GM12878 (cell line): ENCODE results near the gene JOSD2.

Experiments used
- EGR1 ChIP-seq, 2 experiments: IDR thresholded peaks; 1 replicate in 1 of 2; 2 replicates in 1 of 2; pipeline ENCODE4 v1.6.1; 2011 to 2012; ENCODE audit warnings: low read depth in 2 of 2, low read length in 2 of 2, borderline replicate concordance in 1 of 2, mild to moderate bottlenecking in 1 of 2, moderate library complexity in 1 of 2
- ELK1 ChIP-seq: IDR thresholded peaks from 2 replicates; pipeline ENCODE4 v1.6.1; 2012; ENCODE audit warnings: low read depth, low read length, improper control_type of control experiment
- ETV6 ChIP-seq, 2 experiments: fragments of 450-650 bp in 1 of 2; IDR thresholded peaks in 1 of 2; conservative IDR thresholded peaks in 1 of 2; 2 replicates each; pipeline ENCODE4 v1.6.1; 2014; ENCODE audit warnings: antibody characterized with exemption in 1 of 2, borderline replicate concordance in 1 of 2, low read depth in 1 of 2, mild to moderate bottlenecking in 1 of 2, moderate library complexity in 1 of 2
- EZH2 ChIP-seq: IDR thresholded peaks from 2 replicates; pipeline ENCODE4 v1.6.1; 2012; ENCODE audit warnings: low read depth, mild to moderate bottlenecking, control low read depth, inconsistent platforms, low read length, borderline replicate concordance; ENCODE audit not compliant: control insufficient read depth
- HCFC1 ChIP-seq: fragments of 150-350 bp; IDR thresholded peaks from 2 replicates; pipeline ENCODE4 v1.6.1; 2014; ENCODE audit warnings: low read length
- HDGF ChIP-seq: fragments of 450-650 bp; IDR thresholded peaks from 2 replicates; pipeline ENCODE4 v1.6.1; 2016; ENCODE audit warnings: antibody characterized with exemption
- PAX5 ChIP-seq: IDR thresholded peaks from 2 replicates; pipeline ENCODE4 v1.6.1; 2011; ENCODE audit warnings: low read depth, low read length, borderline replicate concordance
- POLR2A ChIP-seq: IDR thresholded peaks from 2 replicates; pipeline ENCODE4 v1.6.1; 2011; ENCODE audit warnings: low read depth, mild to moderate bottlenecking, low read length
- POLR2AphosphoS5 ChIP-seq: IDR thresholded peaks from 2 replicates; pipeline ENCODE4 v1.6.1; 2011; ENCODE audit warnings: mild to moderate bottlenecking, low read length, inconsistent platforms
- RFX5 ChIP-seq: IDR thresholded peaks from 2 replicates; pipeline ENCODE4 v1.6.1; 2011; ENCODE audit warnings: low read depth, low read length, improper control_type of control experiment
- ZNF207 ChIP-seq: fragments of 450-650 bp; IDR thresholded peaks from 2 replicates; pipeline ENCODE4 v1.6.1; 2014; ENCODE audit warnings: antibody characterized with exemption, mild to moderate bottlenecking, borderline replicate concordance
- TF ChIP-seq, protein P1 (sequence below), 3 experiments: IDR thresholded peaks in 2 of 3; conservative IDR thresholded peaks in 1 of 3; 2 replicates each; pipeline ENCODE4 v1.5.1; 2011; ENCODE audit warnings: low read depth in 3 of 3, low read length in 3 of 3, mild to moderate bottlenecking in 3 of 3, control low read depth in 2 of 3, moderate library complexity in 2 of 3, inconsistent platforms in 1 of 3, mixed read lengths in 1 of 3; ENCODE audit not compliant: control insufficient read depth in 2 of 3, insufficient read depth in 1 of 3; ENCODE audit errors: extremely low read depth in 1 of 3

GRCh38 chr19:50549927-50550593 lies 39.1 kb upstream of the JOSD2 start:
- TF ChIP-seq EZH2 (no peak), PAX5 (no peak), ELK1 (no peak), EGR1 (IDR thresholded peaks at IDR 0.05; ENCODE audit: borderline replicate concordance in 1 of 2, low read depth in 2 of 2, low read length in 2 of 2) (no peak), HCFC1 (no peak), POLR2A (no peak), ETV6 (conservative IDR thresholded peaks at IDR 0.05 in 1 of 2, IDR thresholded peaks at IDR 0.05 in 1 of 2; ENCODE audit: borderline replicate concordance in 1 of 2, low read depth in 1 of 2) (no peak), HDGF (no peak), ZNF207 (no peak), RFX5 (no peak), POLR2AphosphoS5 (no peak)
- TF ChIP-seq, protein P1, sequence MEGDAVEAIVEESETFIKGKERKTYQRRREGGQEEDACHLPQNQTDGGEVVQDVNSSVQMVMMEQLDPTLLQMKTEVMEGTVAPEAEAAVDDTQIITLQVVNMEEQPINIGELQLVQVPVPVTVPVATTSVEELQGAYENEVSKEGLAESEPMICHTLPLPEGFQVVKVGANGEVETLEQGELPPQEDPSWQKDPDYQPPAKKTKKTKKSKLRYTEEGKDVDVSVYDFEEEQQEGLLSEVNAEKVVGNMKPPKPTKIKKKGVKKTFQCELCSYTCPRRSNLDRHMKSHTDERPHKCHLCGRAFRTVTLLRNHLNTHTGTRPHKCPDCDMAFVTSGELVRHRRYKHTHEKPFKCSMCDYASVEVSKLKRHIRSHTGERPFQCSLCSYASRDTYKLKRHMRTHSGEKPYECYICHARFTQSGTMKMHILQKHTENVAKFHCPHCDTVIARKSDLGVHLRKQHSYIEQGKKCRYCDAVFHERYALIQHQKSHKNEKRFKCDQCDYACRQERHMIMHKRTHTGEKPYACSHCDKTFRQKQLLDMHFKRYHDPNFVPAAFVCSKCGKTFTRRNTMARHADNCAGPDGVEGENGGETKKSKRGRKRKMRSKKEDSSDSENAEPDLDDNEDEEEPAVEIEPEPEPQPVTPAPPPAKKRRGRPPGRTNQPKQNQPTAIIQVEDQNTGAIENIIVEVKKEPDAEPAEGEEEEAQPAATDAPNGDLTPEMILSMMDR (IDR thresholded peaks at IDR 0.05 in 2 of 3, conservative IDR thresholded peaks at IDR 0.05 in 1 of 3; ENCODE audit: control insufficient read depth in 2 of 3, extremely low read depth in 1 of 3, insufficient read depth in 1 of 3, low read depth in 3 of 3, low read length in 3 of 3), result no peak
